Keratinocyte (primary cell): ENCODE measurements around the gene CSNK1D. TPM values are rescaled to one million over a fixed set of nuclear protein-coding genes. Genes with fewer than 3 reads are reported as not detected.

Experiments used
- DNase-seq: peaks from one replicate; pipeline ENCODE4 v3.0.0-alpha.2; 2011; ENCODE audit warnings: low read depth, missing footprints, low spot score
- FAIRE-seq: peaks from 2 replicates; lab custom pipeline; 2011; peaks lifted over from hg19 to GRCh38; lab: Jason Lieb, UNC
- H2AFZ ChIP-seq: 2 replicates; pipeline ENCODE4 v1.6.0; 2012; ENCODE audit warnings: low read length, control low read depth, inconsistent platforms; ENCODE audit not compliant: control insufficient read depth
- H3K27ac ChIP-seq: 2 replicates; pipeline ENCODE4 v1.5.1; 2011; ENCODE audit warnings: low read length; ENCODE audit not compliant: control insufficient read depth, insufficient read depth
- H3K27me3 ChIP-seq: 3 replicates; pipeline ENCODE4 v1.6.0; 2011; ENCODE audit warnings: low read length; ENCODE audit not compliant: control insufficient read depth, insufficient read depth; ENCODE audit errors: extremely low read depth
- H3K36me3 ChIP-seq, 2 experiments: 2 replicates in 1 of 2; 3 replicates in 1 of 2; pipeline ENCODE4 v1.5.1; 2011; ENCODE audit warnings: low read length in 2 of 2, mild to moderate bottlenecking in 1 of 2; ENCODE audit not compliant: control insufficient read depth in 2 of 2, insufficient read depth in 2 of 2; ENCODE audit errors: extremely low read depth in 1 of 2
- H3K4me1 ChIP-seq: 3 replicates; pipeline ENCODE4 v1.5.1; 2011; ENCODE audit warnings: low read length; ENCODE audit not compliant: control insufficient read depth, insufficient read depth; ENCODE audit errors: extremely low read depth
- H3K4me2 ChIP-seq: 3 replicates; pipeline ENCODE4 v1.6.0; 2011; ENCODE audit warnings: low read depth, low read length; ENCODE audit not compliant: control insufficient read depth, insufficient read depth; ENCODE audit errors: extremely low read depth
- H3K4me3 ChIP-seq, 3 experiments: fragments of 200-600 bp in 1 of 3; sonication (generic) in 1 of 3; 2 replicates in 2 of 3; 3 replicates in 1 of 3; pipeline ENCODE4 v1.5.1; 2011 to 2016; ENCODE audit warnings: low read length in 3 of 3, mild to moderate bottlenecking in 3 of 3, control low read depth in 2 of 3, inconsistent platforms in 1 of 3, low read depth in 1 of 3, mixed read lengths in 1 of 3, mixed run types in 1 of 3, moderate library complexity in 1 of 3; ENCODE audit not compliant: control insufficient read depth in 2 of 3, insufficient read depth in 2 of 3; ENCODE audit errors: extremely low read depth in 1 of 3
- H3K79me2 ChIP-seq: 2 replicates; pipeline ENCODE4 v1.6.0; 2012; ENCODE audit warnings: low read length; ENCODE audit not compliant: control insufficient read depth, insufficient read depth
- H3K9ac ChIP-seq: 3 replicates; pipeline ENCODE4 v1.6.0; 2011; ENCODE audit warnings: low read length; ENCODE audit not compliant: control insufficient read depth, insufficient read depth; ENCODE audit errors: extremely low read depth
- H3K9me1 ChIP-seq: 3 replicates; pipeline ENCODE4 v1.6.0; 2011; ENCODE audit warnings: low read length; ENCODE audit not compliant: control insufficient read depth, insufficient read depth; ENCODE audit errors: extremely low read depth
- H3K9me3 ChIP-seq: 2 replicates; pipeline ENCODE4 v1.5.1; 2012; ENCODE audit warnings: low read depth, low read length; ENCODE audit not compliant: control insufficient read depth
- H4K20me1 ChIP-seq: 3 replicates; pipeline ENCODE4 v1.6.0; 2011; ENCODE audit warnings: low read length; ENCODE audit not compliant: control insufficient read depth, insufficient read depth; ENCODE audit errors: extremely low read depth
- EZH2 ChIP-seq: IDR thresholded peaks from one replicate; pipeline ENCODE4 v1.6.1; 2012; ENCODE audit warnings: inconsistent platforms, mild to moderate bottlenecking, low read length, moderate library complexity
- dilution Hi-C: fragments of 300-500 bp; cut with MboI; formaldehyde crosslinking; loops from one replicate; pipeline ENCODE4 v1.7.0; 2020; ENCODE audit warnings: low sequenced_read_pairs; ENCODE audit not compliant: extremely low pct_ligation_motif_present
- polyA plus RNA-seq, 5 experiments: library from polyadenylated mRNA; depleted of rRNA in 3 of 5; stranded (reverse) in 3 of 5; stranded (forward) in 1 of 5; unstranded in 1 of 5; fragments of >200 nt; gene quantifications; 1 replicate in 1 of 5; 2 replicates in 3 of 5; 3 replicates in 1 of 5; pipeline versions ENCODE4 v1.2.1 to v1.2.3, GENCODE V29; 2011 to 2012; ENCODE audit warnings: missing spikeins in 2 of 5, low read depth in 1 of 5, low replicate concordance in 1 of 5
- TF ChIP-seq, protein P1 (sequence below), 3 experiments: IDR thresholded peaks in 1 of 3; conservative IDR thresholded peaks in 1 of 3; optimal IDR thresholded peaks in 1 of 3; 2 replicates in 2 of 3; 3 replicates in 1 of 3; pipeline versions ENCODE3 to v1.5.1; 2011; ENCODE audit warnings: low read length in 3 of 3, mild to moderate bottlenecking in 3 of 3, moderate library complexity in 2 of 3, control low read depth in 1 of 3, inconsistent platforms in 1 of 3; ENCODE audit not compliant: insufficient read depth in 2 of 3; ENCODE audit errors: extremely low read depth in 1 of 3

Gene CSNK1D
- polyA plus RNA-seq, 1 donor (not counting 4 experiments of a cell fraction or from before 2014, with no cell fraction given) = 86.0 TPM

DNA sequence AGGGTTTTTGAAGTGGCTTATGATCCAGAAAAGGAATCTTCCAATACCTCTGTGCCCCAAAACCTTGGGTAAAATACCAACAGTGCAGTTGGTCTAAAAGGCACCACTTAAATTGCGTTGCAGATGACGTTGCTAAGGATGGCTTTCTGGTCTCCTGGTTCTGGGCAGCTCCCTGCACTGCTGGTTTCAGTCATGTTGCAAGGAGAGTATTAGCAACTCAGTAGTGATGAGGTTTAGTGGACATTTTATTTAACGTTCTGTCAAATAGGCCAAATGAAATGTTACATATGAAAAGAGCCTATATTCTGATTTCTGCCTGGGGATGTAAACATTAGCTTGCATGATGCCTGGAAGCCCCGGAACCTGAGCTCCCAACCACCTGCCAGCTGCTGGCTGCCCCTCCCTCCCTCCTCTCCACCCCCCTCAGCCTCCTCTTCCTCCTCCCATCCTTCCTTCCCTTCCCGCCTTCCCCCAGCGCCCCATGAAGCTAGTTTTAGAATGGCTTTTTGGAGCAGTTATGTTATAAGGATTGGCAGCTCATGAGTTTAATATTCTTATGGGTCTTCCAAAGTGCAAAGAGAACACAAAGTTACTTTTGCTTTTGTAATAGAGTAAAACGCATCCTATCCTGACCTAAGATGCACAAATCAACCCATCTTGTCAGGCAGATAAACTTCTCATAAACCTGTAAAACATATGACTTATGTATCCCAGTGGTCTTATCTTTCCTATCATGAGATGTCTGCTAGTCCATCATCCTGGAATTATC lies 23.2 kb upstream of the CSNK1D start:
- dilution Hi-C loops = no loop called here
- Histone ChIP-seq H3K27ac (peak overlapping the region; percentile 97), H4K20me1 (no peaks in the 10 kb centered on the region), H3K36me3 (no peaks in the 10 kb centered on the region), H3K79me2 (no peaks in the 10 kb centered on the region), H3K4me1 (peaks cover 48% of the 10 kb centered on the region), H3K9me1 (no peaks in the 10 kb centered on the region), H3K27me3 (no peaks in the 10 kb centered on the region), H3K9me3 (no peaks in the 10 kb centered on the region), H2AFZ (no peak overlapping the region), H3K4me3 (peak overlapping the region; percentile 7 to 61 (median 41)), H3K9ac (peak overlapping the region; percentile 84), H3K4me2 (peak overlapping the region; percentile 84)
- TF ChIP-seq, protein P1, sequence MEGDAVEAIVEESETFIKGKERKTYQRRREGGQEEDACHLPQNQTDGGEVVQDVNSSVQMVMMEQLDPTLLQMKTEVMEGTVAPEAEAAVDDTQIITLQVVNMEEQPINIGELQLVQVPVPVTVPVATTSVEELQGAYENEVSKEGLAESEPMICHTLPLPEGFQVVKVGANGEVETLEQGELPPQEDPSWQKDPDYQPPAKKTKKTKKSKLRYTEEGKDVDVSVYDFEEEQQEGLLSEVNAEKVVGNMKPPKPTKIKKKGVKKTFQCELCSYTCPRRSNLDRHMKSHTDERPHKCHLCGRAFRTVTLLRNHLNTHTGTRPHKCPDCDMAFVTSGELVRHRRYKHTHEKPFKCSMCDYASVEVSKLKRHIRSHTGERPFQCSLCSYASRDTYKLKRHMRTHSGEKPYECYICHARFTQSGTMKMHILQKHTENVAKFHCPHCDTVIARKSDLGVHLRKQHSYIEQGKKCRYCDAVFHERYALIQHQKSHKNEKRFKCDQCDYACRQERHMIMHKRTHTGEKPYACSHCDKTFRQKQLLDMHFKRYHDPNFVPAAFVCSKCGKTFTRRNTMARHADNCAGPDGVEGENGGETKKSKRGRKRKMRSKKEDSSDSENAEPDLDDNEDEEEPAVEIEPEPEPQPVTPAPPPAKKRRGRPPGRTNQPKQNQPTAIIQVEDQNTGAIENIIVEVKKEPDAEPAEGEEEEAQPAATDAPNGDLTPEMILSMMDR (optimal IDR thresholded peaks at IDR 0.05 in 1 of 3, IDR thresholded peaks at IDR 0.05 in 1 of 3, conservative IDR thresholded peaks at IDR 0.05 in 1 of 3; ENCODE audit: extremely low read depth in 1 of 3, insufficient read depth in 2 of 3, low read length in 3 of 3) = no peak
- no peak for TF ChIP-seq EZH2
- no peak for DNase-seq
- no peak for FAIRE-seq

DNA sequence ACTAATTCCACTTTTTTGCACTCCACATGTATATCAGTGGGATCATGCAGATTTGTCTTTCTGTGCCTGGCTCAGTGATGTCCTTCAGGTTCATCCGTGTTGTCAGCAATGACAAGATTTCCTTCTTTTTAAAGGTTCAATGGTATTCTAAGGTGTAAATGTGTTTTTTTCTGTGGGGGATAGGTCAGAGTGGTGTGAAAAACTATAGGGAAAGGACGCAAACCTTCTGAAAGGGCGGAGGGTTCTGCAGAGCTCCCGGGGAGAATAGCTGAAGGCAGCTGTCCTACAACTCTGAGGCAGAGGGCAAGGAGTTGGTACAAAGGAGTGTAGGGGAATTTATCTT lies 21.9 kb upstream of the CSNK1D start:
- Histone ChIP-seq H3K4me2 (no peak overlapping the region), H3K27me3 (no peaks in the 10 kb centered on the region), H3K4me1 (peaks cover 36% of the 10 kb centered on the region), H3K9me1 (no peaks in the 10 kb centered on the region), H2AFZ (no peak overlapping the region), H3K36me3 (no peaks in the 10 kb centered on the region), H3K9me3 (no peaks in the 10 kb centered on the region), H3K27ac (no peak overlapping the region), H3K79me2 (no peaks in the 10 kb centered on the region), H4K20me1 (no peaks in the 10 kb centered on the region), H3K4me3 (no peak overlapping the region), H3K9ac (no peak overlapping the region)
- no peak for TF ChIP-seq EZH2
- TF ChIP-seq, protein P1 (optimal IDR thresholded peaks at IDR 0.05 in 1 of 3, IDR thresholded peaks at IDR 0.05 in 1 of 3, conservative IDR thresholded peaks at IDR 0.05 in 1 of 3; ENCODE audit: extremely low read depth in 1 of 3, insufficient read depth in 2 of 3, low read length in 3 of 3) = no peak
- FAIRE-seq (no peak), DNase-seq (no peak)
- dilution Hi-C loops = no loop called here
